ENCODE results near the gene PPP4R2. TPM values are rescaled to one million over a fixed set of nuclear protein-coding genes. Genes with fewer than 3 reads are reported as not detected.
"Not testable (repeated sequence)": the region's sequence is repeated elsewhere in the genome, so short reads cannot be mapped to it uniquely, and the experiment has no call there.

PPP4R2 gene
- total RNA-seq, 1 experiment from 2014 or later, result 43.6 TPM

- DNase-seq (ENCODE audit: low read depth), result no peak
These were observed 29.6 kb downstream of the PPP4R2 start for GRCh38 chr3:73026111-73026759.

- DNase-seq (ENCODE audit: low read depth), result no peak
These were observed 30.1 kb downstream of the PPP4R2 start for GRCh38 chr3:73026760-73027113.

- DNase-seq (ENCODE audit: low read depth), result no peak
These were observed 32.2 kb downstream of the PPP4R2 start for GRCh38 chr3:73028803-73029202.

- DNase-seq (ENCODE audit: low read depth), result peak; percentile 50
These were observed 32.7 kb downstream of the PPP4R2 start for GRCh38 chr3:73029321-73029796.

- no peak for DNase-seq (ENCODE audit: low read depth)
These were observed 33.5 kb downstream of the PPP4R2 start for GRCh38 chr3:73030073-73030597.

- DNase-seq (ENCODE audit: low read depth), result no peak
These were observed 35.0 kb downstream of the PPP4R2 start for GRCh38 chr3:73031573-73032103.

- peak; percentile 12 for DNase-seq (ENCODE audit: low read depth)
These were observed 40.3 kb downstream of the PPP4R2 start for GRCh38 chr3:73036694-73037591.

- DNase-seq (ENCODE audit: low read depth), result no peak
These were observed 44.9 kb downstream of the PPP4R2 start for GRCh38 chr3:73041537-73041936.

GRCh38 chr3:73043414-73043813 lies 46.8 kb downstream of the PPP4R2 start:
- no peak for DNase-seq (ENCODE audit: low read depth)

- no peak for DNase-seq (ENCODE audit: low read depth)
These were observed 48.8 kb downstream of the PPP4R2 start for GRCh38 chr3:73045391-73045790.

GRCh38 chr3:73046195-73046594 lies 49.6 kb downstream of the PPP4R2 start:
- no peak for DNase-seq (ENCODE audit: low read depth)

GRCh38 chr3:73049319-73049718 lies 52.7 kb downstream of the PPP4R2 start:
- DNase-seq (ENCODE audit: low read depth), result no peak

GRCh38 chr3:73052857-73053256 lies 56.2 kb downstream of the PPP4R2 start:
- no peak for DNase-seq (ENCODE audit: low read depth)

GRCh38 chr3:73055583-73055982 lies 59.0 kb downstream of the PPP4R2 start:
- DNase-seq (ENCODE audit: low read depth), result no peak

- no peak for DNase-seq (ENCODE audit: low read depth)
These were observed 59.6 kb downstream of the PPP4R2 start for GRCh38 chr3:73056014-73056844.

GRCh38 chr3:73056845-73057150 lies 60.2 kb downstream of the PPP4R2 start:
- DNase-seq (ENCODE audit: low read depth), result no peak

GRCh38 chr3:73060302-73060723 lies 63.7 kb downstream of the PPP4R2 start:
- no peak for DNase-seq (ENCODE audit: low read depth)

GRCh38 chr3:73061416-73061815 lies 64.8 kb downstream of the PPP4R2 start, which contains the start of gene EBLN2:
EBLN2 (plus strand) TSS chr3:73061659; CDS start chr3:73062082, 423 bp downstream.
- no peak for DNase-seq (ENCODE audit: low read depth)

GRCh38 chr3:73066243-73066642 lies 69.6 kb downstream of the PPP4R2 start:
- DNase-seq (ENCODE audit: low read depth), result not testable (repeated sequence)

- no peak for DNase-seq (ENCODE audit: low read depth)
These were observed 71.8 kb downstream of the PPP4R2 start for GRCh38 chr3:73068419-73068818.

GRCh38 chr3:73069187-73069586 lies 72.6 kb downstream of the PPP4R2 start:
- DNase-seq (ENCODE audit: low read depth), result no peak
